Measurements from ENCODE around the gene NRG2. TPM values are rescaled to one million over a fixed set of nuclear protein-coding genes. Genes with fewer than 3 reads are reported as not detected.
A peak's percentile ranks its signal among the peaks of the same experiment; 100 is the strongest.

Gene NRG2
- total RNA-seq, 1 experiment from 2014 or later = 0.06 TPM

- Histone ChIP-seq H3K27ac (no peak overlapping the region), H3K36me3 (no peaks in the 10 kb centered on the region), H3K4me3 (no peak overlapping the region), H3K4me1 (no peaks in the 10 kb centered on the region), H3K27me3 (peaks cover 6% of the 10 kb centered on the region; the same call in 1 of the 2 replicates), H3K9me3 (replicated peaks) (no peaks in the 10 kb centered on the region)
- DNase-seq = no peak
These were observed 192.6 kb downstream of the NRG2 start for GRCh38 chr5:139850423-139851016.

- no peaks in the 10 kb centered on the region for H3K36me3 ChIP-seq
- peaks cover 7% of the 10 kb centered on the region for H3K27me3 ChIP-seq
- no peak overlapping the region for H3K27ac ChIP-seq
- no peaks in the 10 kb centered on the region for H3K4me1 ChIP-seq
- no peaks in the 10 kb centered on the region for H3K9me3 ChIP-seq (replicated peaks)
- no peak overlapping the region for H3K4me3 ChIP-seq
- DNase-seq = no peak
These were observed 193.2 kb downstream of the NRG2 start for GRCh38 chr5:139849942-139850341.

- Histone ChIP-seq H3K9me3 (replicated peaks) (no peaks in the 10 kb centered on the region), H3K27ac (no peak overlapping the region), H3K36me3 (no peaks in the 10 kb centered on the region), H3K4me3 (no peak overlapping the region), H3K4me1 (no peaks in the 10 kb centered on the region), H3K27me3 (peaks cover 10% of the 10 kb centered on the region)
- no peak for DNase-seq
These were observed 193.6 kb downstream of the NRG2 start for GRCh38 chr5:139849501-139849900.

- Histone ChIP-seq H3K27ac (no peak overlapping the region), H3K36me3 (no peaks in the 10 kb centered on the region), H3K27me3 (peaks cover 6% of the 10 kb centered on the region), H3K9me3 (replicated peaks) (no peaks in the 10 kb centered on the region), H3K4me1 (no peaks in the 10 kb centered on the region), H3K4me3 (peak overlapping the region; percentile 34)
- no peak for DNase-seq
These were observed 194.5 kb downstream of the NRG2 start for GRCh38 chr5:139848508-139849100.

- H3K4me1 ChIP-seq = no peaks in the 10 kb centered on the region
- H3K4me3 ChIP-seq = peak overlapping the region; percentile 39
- H3K9me3 ChIP-seq (replicated peaks) = no peaks in the 10 kb centered on the region
- peak in 1 of 2 experiments; percentile 12 for DNase-seq
- no peak overlapping the region for H3K27ac ChIP-seq
- H3K36me3 ChIP-seq = no peaks in the 10 kb centered on the region
- H3K27me3 ChIP-seq = peaks cover 9% of the 10 kb centered on the region
These were observed 195.2 kb downstream of the NRG2 start for GRCh38 chr5:139847790-139848507.

- DNase-seq = no peak
These were observed 196.0 kb downstream of the NRG2 start for GRCh38 chr5:139847091-139847490.

GRCh38 chr5:139845846-139846681, 197.0 kb downstream of the NRG2 start:
- Histone ChIP-seq H3K27me3 (peaks cover 14% of the 10 kb centered on the region), H3K4me3 (no peak overlapping the region), H3K9me3 (replicated peaks) (no peaks in the 10 kb centered on the region), H3K36me3 (no peaks in the 10 kb centered on the region), H3K4me1 (no peaks in the 10 kb centered on the region), H3K27ac (no peak overlapping the region)
- no peak for DNase-seq

More at GRCh38 chr5:139847091-139847490, 196.0 kb downstream of the NRG2 start:
- H3K4me3 ChIP-seq = no peak overlapping the region
- no peaks in the 10 kb centered on the region for H3K9me3 ChIP-seq (replicated peaks)
- no peaks in the 10 kb centered on the region for H3K4me1 ChIP-seq
- H3K27me3 ChIP-seq = peaks cover 12% of the 10 kb centered on the region
- no peaks in the 10 kb centered on the region for H3K36me3 ChIP-seq
- H3K27ac ChIP-seq = no peak overlapping the region

GRCh38 chr5:139844472-139845145, 198.5 kb downstream of the NRG2 start:
- Histone ChIP-seq H3K36me3 (no peaks in the 10 kb centered on the region), H3K27me3 (peaks cover 14% of the 10 kb centered on the region), H3K4me1 (no peaks in the 10 kb centered on the region), H3K27ac (no peak overlapping the region), H3K4me3 (no peak overlapping the region), H3K9me3 (replicated peaks) (no peaks in the 10 kb centered on the region)
- peak; percentile 75 to 80 for DNase-seq

GRCh38 chr5:139843991-139844390, 199.1 kb downstream of the NRG2 start:
- no peaks in the 10 kb centered on the region for H3K9me3 ChIP-seq (replicated peaks)
- no peak overlapping the region for H3K27ac ChIP-seq
- H3K4me3 ChIP-seq = no peak overlapping the region
- no peaks in the 10 kb centered on the region for H3K4me1 ChIP-seq
- peaks cover 14% of the 10 kb centered on the region for H3K27me3 ChIP-seq
- H3K36me3 ChIP-seq = no peaks in the 10 kb centered on the region
- no peak for DNase-seq

- Histone ChIP-seq H3K27me3 (peaks cover 14% of the 10 kb centered on the region), H3K27ac (no peak overlapping the region), H3K4me1 (no peaks in the 10 kb centered on the region), H3K36me3 (no peaks in the 10 kb centered on the region), H3K4me3 (no peak overlapping the region), H3K9me3 (replicated peaks) (no peaks in the 10 kb centered on the region)
- no peak for DNase-seq
These were observed 200.8 kb downstream of the NRG2 start for GRCh38 chr5:139842321-139842720.

- Histone ChIP-seq H3K4me3 (no peak overlapping the region), H3K27me3 (peaks cover 14% of the 10 kb centered on the region), H3K27ac (no peak overlapping the region), H3K9me3 (replicated peaks) (no peaks in the 10 kb centered on the region), H3K4me1 (no peaks in the 10 kb centered on the region), H3K36me3 (no peaks in the 10 kb centered on the region)
- DNase-seq = no peak
These were observed 201.6 kb downstream of the NRG2 start for GRCh38 chr5:139841549-139841948.

- Histone ChIP-seq H3K36me3 (no peaks in the 10 kb centered on the region), H3K9me3 (replicated peaks) (no peaks in the 10 kb centered on the region), H3K4me3 (no peak overlapping the region), H3K4me1 (no peaks in the 10 kb centered on the region), H3K27ac (no peak overlapping the region), H3K27me3 (peaks cover 11% of the 10 kb centered on the region)
- DNase-seq = no peak
These were observed 203.2 kb downstream of the NRG2 start for GRCh38 chr5:139839918-139840317.

GRCh38 chr5:139839232-139839815, 203.8 kb downstream of the NRG2 start:
- no peak for DNase-seq

More at GRCh38 chr5:139839232-139839815, 203.8 kb downstream of the NRG2 start:
- H3K4me1 ChIP-seq = no peaks in the 10 kb centered on the region
- 0 out of 2 replicates have a peak, but pooled peaks cover 7% of the 10 kb centered on the region for H3K27me3 ChIP-seq
- H3K4me3 ChIP-seq = no peak overlapping the region
- no peaks in the 10 kb centered on the region for H3K9me3 ChIP-seq (replicated peaks)
- no peaks in the 10 kb centered on the region for H3K36me3 ChIP-seq
- H3K27ac ChIP-seq = no peak overlapping the region
